ENCODE measurements around the gene DDX42. TPM values are rescaled to one million over a fixed set of nuclear protein-coding genes. Genes with fewer than 3 reads are reported as not detected.
A peak's percentile ranks its signal among the peaks of the same experiment; 100 is the strongest.

The DDX42 gene
- total RNA-seq, 4 donors from 2014 or later = 80.4 to 93.9 (median 84.3) TPM

DNA sequence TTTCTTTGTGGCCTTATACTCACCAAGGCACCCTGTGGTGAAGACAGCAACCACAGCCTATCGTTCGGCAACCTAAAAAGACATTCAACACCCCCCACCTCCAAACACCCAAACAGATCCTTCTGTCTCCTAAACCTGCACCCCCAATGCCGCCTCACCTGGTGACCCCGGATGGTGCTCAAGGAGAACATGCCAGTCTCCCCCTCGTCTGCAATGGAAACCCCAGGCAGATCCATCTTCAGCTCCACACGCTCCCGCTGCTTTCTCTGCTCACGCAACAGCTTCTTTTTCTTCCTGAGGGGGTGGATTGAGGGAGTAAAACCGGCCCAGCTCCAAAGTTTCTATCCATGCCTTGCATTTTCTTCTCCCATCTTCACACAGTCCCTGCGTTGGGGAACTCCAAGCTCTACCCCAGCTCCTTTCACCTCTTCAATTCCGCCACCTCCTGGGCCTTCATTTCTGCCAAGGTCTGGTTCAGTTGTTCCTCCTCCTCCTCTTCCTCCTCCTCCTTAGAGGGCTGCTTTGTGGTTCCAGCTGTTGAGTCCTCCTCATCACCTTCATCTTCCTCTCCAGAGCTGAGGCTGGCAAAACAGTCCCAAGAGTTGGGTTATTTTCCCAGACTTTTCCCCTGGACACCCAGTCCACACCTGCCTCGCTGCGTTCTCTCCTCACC, 49.8 kb downstream of the DDX42 start:
- no peak overlapping the region for H3K27ac ChIP-seq (replicated peaks in 1 of 4)
- intact Hi-C loops (cut with DNase I) = no loop called here
- H3K36me3 ChIP-seq = peaks cover 56 to 72% (median 69%) of the 10 kb centered on the region in 4 donors
- no peak overlapping the region for H3K4me3 ChIP-seq
- DNase-seq (ENCODE audit: extremely low spot score) = no peak
- H3K27me3 ChIP-seq = no peaks in the 10 kb centered on the region
- H3K4me1 ChIP-seq = peaks cover 22 to 34% (median 25%) of the 10 kb centered on the region in 4 donors
- WGBS = 89% methylated on average over 13 of the region's 13 CpGs
- no peaks in the 10 kb centered on the region for H3K9me3 ChIP-seq
- TF ChIP-seq POLR2A (IDR thresholded peaks at IDR 0.05; ENCODE audit: low read depth) = no peak
- no peak for TF ChIP-seq POLR2AphosphoS5 (IDR thresholded peaks at IDR 0.05)
- TF ChIP-seq EP300 (IDR thresholded peaks at IDR 0.05) = no peak
- TF ChIP-seq, protein P1, sequence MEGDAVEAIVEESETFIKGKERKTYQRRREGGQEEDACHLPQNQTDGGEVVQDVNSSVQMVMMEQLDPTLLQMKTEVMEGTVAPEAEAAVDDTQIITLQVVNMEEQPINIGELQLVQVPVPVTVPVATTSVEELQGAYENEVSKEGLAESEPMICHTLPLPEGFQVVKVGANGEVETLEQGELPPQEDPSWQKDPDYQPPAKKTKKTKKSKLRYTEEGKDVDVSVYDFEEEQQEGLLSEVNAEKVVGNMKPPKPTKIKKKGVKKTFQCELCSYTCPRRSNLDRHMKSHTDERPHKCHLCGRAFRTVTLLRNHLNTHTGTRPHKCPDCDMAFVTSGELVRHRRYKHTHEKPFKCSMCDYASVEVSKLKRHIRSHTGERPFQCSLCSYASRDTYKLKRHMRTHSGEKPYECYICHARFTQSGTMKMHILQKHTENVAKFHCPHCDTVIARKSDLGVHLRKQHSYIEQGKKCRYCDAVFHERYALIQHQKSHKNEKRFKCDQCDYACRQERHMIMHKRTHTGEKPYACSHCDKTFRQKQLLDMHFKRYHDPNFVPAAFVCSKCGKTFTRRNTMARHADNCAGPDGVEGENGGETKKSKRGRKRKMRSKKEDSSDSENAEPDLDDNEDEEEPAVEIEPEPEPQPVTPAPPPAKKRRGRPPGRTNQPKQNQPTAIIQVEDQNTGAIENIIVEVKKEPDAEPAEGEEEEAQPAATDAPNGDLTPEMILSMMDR (IDR thresholded peaks at IDR 0.05) = no peak

DNA sequence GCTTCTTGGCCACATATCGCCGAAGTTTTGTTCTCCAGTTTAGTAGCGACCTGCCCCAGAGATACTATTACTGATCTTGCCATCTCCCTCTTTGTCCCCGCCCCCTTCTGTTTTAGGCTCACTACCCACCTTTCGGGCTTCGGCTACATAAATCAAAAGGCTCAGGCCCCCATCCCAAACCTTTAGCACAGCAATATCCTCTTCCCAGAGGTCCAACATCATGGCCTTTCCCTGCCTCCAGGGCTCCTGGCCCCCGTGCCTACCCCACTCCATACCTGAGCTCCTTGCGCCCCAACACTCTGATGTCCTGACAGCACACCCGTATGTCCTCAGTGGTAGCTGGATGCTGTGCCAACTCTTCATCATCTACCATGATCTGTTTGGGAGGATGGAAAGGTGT, 50.4 kb downstream of the DDX42 start:
- TF ChIP-seq, protein P1 (IDR thresholded peaks at IDR 0.05) = no peak
- TF ChIP-seq EP300 (IDR thresholded peaks at IDR 0.05) (no peak), POLR2A (IDR thresholded peaks at IDR 0.05; ENCODE audit: low read depth) (no peak), POLR2AphosphoS5 (IDR thresholded peaks at IDR 0.05) (no peak)
- peaks cover 28 to 39% (median 31%) of the 10 kb centered on the region in 4 donors for H3K4me1 ChIP-seq
- peaks cover 54 to 72% (median 68%) of the 10 kb centered on the region in 4 donors for H3K36me3 ChIP-seq
- H3K9me3 ChIP-seq = no peaks in the 10 kb centered on the region
- H3K4me3 ChIP-seq = no peak overlapping the region
- no peaks in the 10 kb centered on the region for H3K27me3 ChIP-seq
- DNase-seq (ENCODE audit: extremely low spot score) = no peak
- WGBS = 88% methylated on average over 9 of the region's 9 CpGs
- intact Hi-C loops (cut with DNase I) = no loop called here
- peak overlapping the region in 1 of 4 donors; percentile 94 for H3K27ac ChIP-seq (replicated peaks in 1 of 4)

DNA sequence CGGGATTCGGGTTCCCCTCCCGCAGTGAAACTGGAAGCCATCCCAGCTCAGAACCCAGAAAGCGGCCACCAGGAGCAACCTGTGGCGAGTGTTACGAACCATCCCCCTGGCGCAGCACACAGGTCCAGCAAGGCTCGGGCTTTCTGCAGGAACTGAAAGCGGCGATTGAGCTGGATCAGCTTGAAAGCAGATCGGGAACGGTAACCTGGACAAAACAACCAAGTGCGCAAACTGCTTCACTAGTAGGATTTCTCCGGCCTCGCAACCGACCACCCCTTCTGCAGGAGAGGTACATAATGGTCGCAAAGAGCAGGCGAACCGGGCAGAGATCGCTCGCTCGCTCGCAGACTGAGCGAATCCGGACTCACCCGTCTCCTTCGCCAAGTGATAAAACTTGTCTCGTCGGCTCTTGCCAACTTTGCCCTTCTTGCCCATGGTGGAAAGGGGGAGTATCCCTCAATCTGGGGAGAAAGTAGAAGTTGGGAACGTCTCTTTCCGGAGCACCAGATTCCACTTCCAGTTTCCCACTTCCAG, 52.6 kb downstream of the DDX42 start:
- intact Hi-C loops (cut with DNase I) = loop anchor here (5.0 kb wide), 1 partner anchor 49 kb away; no protein-coding TSS in a partner anchor
- H3K36me3 ChIP-seq = peaks cover 55 to 72% (median 68%) of the 10 kb centered on the region in 4 donors
- DNase-seq (ENCODE audit: extremely low spot score) = no peak
- H3K27me3 ChIP-seq = no peaks in the 10 kb centered on the region
- peaks cover 23 to 47% (median 39%) of the 10 kb centered on the region in 4 donors for H3K4me1 ChIP-seq
- H3K9me3 ChIP-seq = no peaks in the 10 kb centered on the region
- peak overlapping the region; percentile 88 to 94 (median 90) for H3K27ac ChIP-seq (replicated peaks in 1 of 4)
- WGBS = 0% methylated on average over 14 of the region's 31 CpGs
- TF ChIP-seq, protein P1 (IDR thresholded peaks at IDR 0.05) = no peak
- TF ChIP-seq POLR2A (IDR thresholded peaks at IDR 0.05; ENCODE audit: low read depth) (no peak), EP300 (IDR thresholded peaks at IDR 0.05) (no peak), POLR2AphosphoS5 (IDR thresholded peaks at IDR 0.05) (no peak)
- H3K4me3 ChIP-seq = peak overlapping the region; percentile 82 to 92 (median 87)

DNA sequence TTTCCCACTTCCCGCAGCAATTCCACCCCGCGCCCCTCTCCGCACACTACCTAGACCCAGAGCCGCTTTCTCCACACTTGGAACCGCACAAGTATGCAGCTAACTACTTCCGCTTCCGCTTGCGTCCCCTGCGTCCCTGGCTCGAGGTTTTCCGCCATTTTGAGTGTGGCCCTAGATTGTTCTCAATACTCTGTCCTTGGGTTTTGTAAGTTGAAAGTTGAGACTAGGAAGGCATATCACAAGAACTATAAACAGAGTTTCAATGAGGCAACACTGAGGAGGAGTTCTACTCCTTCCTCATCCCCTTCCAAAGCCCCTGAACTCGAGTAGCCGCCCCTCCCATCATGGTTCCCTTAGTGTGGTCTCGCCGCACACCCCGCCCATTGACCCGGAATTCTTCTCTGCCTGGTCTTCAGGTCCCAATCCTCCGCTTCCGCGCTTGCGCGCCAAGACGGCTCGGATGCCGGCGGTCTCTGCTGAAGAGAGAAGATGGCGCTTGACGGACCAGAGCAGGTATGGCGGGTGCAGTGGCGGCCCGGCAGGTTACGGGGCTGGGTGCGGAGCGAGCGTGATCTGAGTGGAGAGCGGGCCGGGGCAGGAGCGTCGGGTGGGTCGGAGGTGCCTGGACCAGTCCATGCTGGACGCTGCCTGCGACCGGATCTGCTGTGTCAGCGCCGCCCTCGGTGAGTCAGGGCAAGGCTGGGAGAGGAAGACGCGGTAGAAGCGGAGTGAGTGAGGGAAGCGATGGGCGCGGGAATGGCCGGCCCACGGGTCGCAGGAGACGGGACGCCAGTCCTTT, 53.2 kb downstream of the DDX42 start, which contains the start of the genes FTSJ3 and PSMC5:
Gene FTSJ3, minus strand, starts transcription at position 662 of the 799 bp plus-strand sequence. CDS start 761 bp downstream, outside the sequence.
Gene PSMC5, plus strand, starts transcription at position 430 of the 799 bp plus-strand sequence. Its CDS starts 60 bp downstream, at position 490.
- DNase-seq (ENCODE audit: extremely low spot score) = peak; percentile 99
- Histone ChIP-seq H3K36me3 (peaks cover 57 to 72% (median 68%) of the 10 kb centered on the region in 4 donors), H3K4me1 (peaks cover 23 to 48% (median 39%) of the 10 kb centered on the region in 4 donors), H3K27ac (replicated peaks in 1 of 4) (peak within 1 kb of the TSS; percentile 88 to 94 (median 90)), H3K9me3 (no peaks in the 10 kb centered on the region), H3K27me3 (no peaks in the 10 kb centered on the region), H3K4me3 (peak within 1 kb of the TSS; percentile 82 to 92 (median 87))
- intact Hi-C loops (cut with DNase I) = loop anchor here (5.0 kb wide), 1 partner anchor 50 kb away; no protein-coding TSS in a partner anchor
- TF ChIP-seq, protein P1 (IDR thresholded peaks at IDR 0.05) = peak; percentile 14 to 55 (median 36)
- no peak for TF ChIP-seq EP300 (IDR thresholded peaks at IDR 0.05)
- TF ChIP-seq POLR2AphosphoS5 (IDR thresholded peaks at IDR 0.05) = peak; percentile 84 to 97
- peak; percentile 66 for TF ChIP-seq POLR2A (IDR thresholded peaks at IDR 0.05; ENCODE audit: low read depth)
- 0% methylated on average over 34 of the region's 58 CpGs for WGBS

Measured in esophagus muscularis mucosa (tissue), 4 donors.